ENCODE data around the gene SLC5A2. TPM values are rescaled to one million over a fixed set of nuclear protein-coding genes. Genes with fewer than 3 reads are reported as not detected.

SLC5A2 gene
- total RNA-seq, 4 donors from 2014 or later: 1.1 to 1.4 TPM; not detected in 2

- Histone ChIP-seq H3K27me3 (no peaks in the 10 kb centered on the region), H3K4me3 (no peak overlapping the region), H3K9me3 (no peaks in the 10 kb centered on the region), H3K4me1 (peaks cover 31% of the 10 kb centered on the region), H3K36me3 (peaks cover 6% of the 10 kb centered on the region), H3K27ac (no peak overlapping the region)
- no peak for TF ChIP-seq POLR2A (IDR thresholded peaks at IDR 0.05)
- no peak for TF ChIP-seq EP300 (IDR thresholded peaks at IDR 0.05)
- no peak for TF ChIP-seq POLR2AphosphoS5 (IDR thresholded peaks at IDR 0.05)
- no peak for TF ChIP-seq CTCF (IDR thresholded peaks at IDR 0.05)
- DNase-seq (ENCODE audit: low spot score in 2 of 2): no peak
- WGBS: 75% methylated on average over 4 of the region's 4 CpGs
Observed at GRCh38 chr16:31505483-31505882, 22.6 kb downstream of the SLC5A2 start.

GRCh38 chr16:31507617-31507928, 24.6 kb downstream of the SLC5A2 start:
- no peaks in the 10 kb centered on the region for H3K27me3 ChIP-seq
- peak overlapping the region; percentile 78 for H3K4me3 ChIP-seq
- H3K36me3 ChIP-seq: peaks cover 6% of the 10 kb centered on the region
- WGBS: 0% methylated on average over 12 of the region's 12 CpGs
- H3K9me3 ChIP-seq: no peaks in the 10 kb centered on the region
- TF ChIP-seq CTCF (IDR thresholded peaks at IDR 0.05) (no peak), POLR2AphosphoS5 (IDR thresholded peaks at IDR 0.05) (no peak), EP300 (IDR thresholded peaks at IDR 0.05) (no peak), POLR2A (IDR thresholded peaks at IDR 0.05) (no peak)
- peaks cover 31% of the 10 kb centered on the region for H3K4me1 ChIP-seq
- peak overlapping the region; percentile 89 for H3K27ac ChIP-seq
- no peak for DNase-seq (ENCODE audit: low spot score in 2 of 2)

GRCh38 chr16:31507929-31508705, 25.2 kb downstream of the SLC5A2 start, which contains the start of gene RUSF1:
Gene RUSF1, minus strand, starts transcription at chr16:31508391. Its CDS starts 18 bp downstream, at chr16:31508373.
- 0% methylated on average over 7 of the region's 65 CpGs for WGBS
- peak within 1 kb of the TSS; percentile 78 for H3K4me3 ChIP-seq
- no peaks in the 10 kb centered on the region for H3K27me3 ChIP-seq
- H3K36me3 ChIP-seq: peaks cover 6% of the 10 kb centered on the region
- DNase-seq (ENCODE audit: low spot score in 2 of 2): peak; percentile 93 to 95
- H3K27ac ChIP-seq: peak within 1 kb of the TSS; percentile 89
- peaks cover 31% of the 10 kb centered on the region for H3K4me1 ChIP-seq
- peak; percentile 73 to 93 for TF ChIP-seq POLR2A (IDR thresholded peaks at IDR 0.05)
- no peak for TF ChIP-seq CTCF (IDR thresholded peaks at IDR 0.05)
- no peak for TF ChIP-seq EP300 (IDR thresholded peaks at IDR 0.05)
- peak; percentile 57 to 99 (median 78) for TF ChIP-seq POLR2AphosphoS5 (IDR thresholded peaks at IDR 0.05)
- no peaks in the 10 kb centered on the region for H3K9me3 ChIP-seq

GRCh38 chr16:31508706-31509195, 25.8 kb downstream of the SLC5A2 start:
- Histone ChIP-seq H3K4me1 (peaks cover 31% of the 10 kb centered on the region), H3K4me3 (peak overlapping the region; percentile 78), H3K27me3 (no peaks in the 10 kb centered on the region), H3K9me3 (no peaks in the 10 kb centered on the region), H3K36me3 (peaks cover 6% of the 10 kb centered on the region), H3K27ac (peak overlapping the region; percentile 89)
- WGBS: 10% methylated on average over 6 of the region's 6 CpGs
- no peak for TF ChIP-seq POLR2A (IDR thresholded peaks at IDR 0.05)
- no peak for TF ChIP-seq POLR2AphosphoS5 (IDR thresholded peaks at IDR 0.05)
- TF ChIP-seq CTCF (IDR thresholded peaks at IDR 0.05): no peak
- TF ChIP-seq EP300 (IDR thresholded peaks at IDR 0.05): no peak
- no peak for DNase-seq (ENCODE audit: low spot score in 2 of 2)

- Histone ChIP-seq H3K36me3 (no peaks in the 10 kb centered on the region), H3K27ac (no peak overlapping the region), H3K4me1 (peaks cover 11% of the 10 kb centered on the region), H3K4me3 (no peak overlapping the region), H3K27me3 (no peaks in the 10 kb centered on the region), H3K9me3 (no peaks in the 10 kb centered on the region)
- TF ChIP-seq POLR2A (IDR thresholded peaks at IDR 0.05) (no peak), EP300 (IDR thresholded peaks at IDR 0.05) (no peak), CTCF (IDR thresholded peaks at IDR 0.05) (no peak), POLR2AphosphoS5 (IDR thresholded peaks at IDR 0.05) (no peak)
- DNase-seq (ENCODE audit: low spot score in 2 of 2): no peak
- 48% methylated on average over 6 of the region's 6 CpGs for WGBS
Observed at GRCh38 chr16:31513126-31513525, 30.2 kb downstream of the SLC5A2 start.
